Astrocyte of the cerebellum (primary cell): ENCODE results near the gene RABGAP1.

ENCODE experiments used
- DNase-seq: peaks from one replicate; pipeline ENCODE4 v3.0.0-alpha.2; 2011; ENCODE audit warnings: low read depth
- H3K4me3 ChIP-seq: 2 replicates; pipeline ENCODE4 v1.5.1; 2011; ENCODE audit warnings: mild to moderate bottlenecking, low read depth, low read length, moderate library complexity
- in situ Hi-C: cut with HindIII; loops from 2 replicates; pipeline ENCODE4 v1.10.0; 2017; ENCODE audit warnings: low sequenced_read_pairs
- TF ChIP-seq, protein P1 (sequence below): IDR thresholded peaks from 2 replicates; pipeline ENCODE4 v1.5.1; 2012; ENCODE audit warnings: low read length, low read depth, moderate library complexity, mild to moderate bottlenecking; ENCODE audit errors: missing control alignments

Gene RABGAP1

DNA sequence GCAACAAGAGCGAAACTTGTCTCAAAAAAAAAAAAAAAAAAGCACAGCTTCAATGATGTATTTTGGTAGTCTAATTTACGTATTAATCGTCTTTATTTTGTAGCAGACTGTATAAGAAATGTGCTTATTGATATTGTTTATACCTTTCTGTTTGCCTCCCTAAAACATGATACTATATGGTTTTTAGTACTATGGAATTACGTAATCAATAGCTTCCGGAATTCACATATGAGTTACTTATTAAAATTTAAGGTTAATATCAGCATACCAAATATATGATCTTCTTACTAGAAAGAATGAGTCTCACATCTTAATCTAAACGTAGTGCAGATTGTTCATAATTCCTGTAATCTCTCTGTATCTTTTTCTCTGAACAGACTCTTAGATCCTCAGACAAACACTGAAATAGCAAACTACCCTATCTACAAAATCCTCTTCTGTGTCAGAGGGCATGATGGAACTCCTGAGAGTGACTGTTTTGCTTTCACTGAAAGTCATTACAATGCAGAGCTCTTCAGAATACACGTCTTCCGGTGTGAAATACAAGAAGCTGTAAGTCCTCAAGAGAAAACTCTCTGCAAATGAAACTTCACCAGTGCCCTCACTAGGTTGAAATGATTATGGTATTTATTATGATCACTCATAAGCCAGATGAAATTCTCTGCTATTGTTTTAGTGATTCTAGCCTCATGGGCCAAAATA lies 48.3 kb downstream of the RABGAP1 start:
- H3K4me3 ChIP-seq, result no peak overlapping the region
- in situ Hi-C loops, result loop anchor here (10.0 kb wide), 1 partner anchor 366 kb away; the partner anchor contains the start of gene CRB2
- DNase-seq, result no peak
- TF ChIP-seq, protein P1, sequence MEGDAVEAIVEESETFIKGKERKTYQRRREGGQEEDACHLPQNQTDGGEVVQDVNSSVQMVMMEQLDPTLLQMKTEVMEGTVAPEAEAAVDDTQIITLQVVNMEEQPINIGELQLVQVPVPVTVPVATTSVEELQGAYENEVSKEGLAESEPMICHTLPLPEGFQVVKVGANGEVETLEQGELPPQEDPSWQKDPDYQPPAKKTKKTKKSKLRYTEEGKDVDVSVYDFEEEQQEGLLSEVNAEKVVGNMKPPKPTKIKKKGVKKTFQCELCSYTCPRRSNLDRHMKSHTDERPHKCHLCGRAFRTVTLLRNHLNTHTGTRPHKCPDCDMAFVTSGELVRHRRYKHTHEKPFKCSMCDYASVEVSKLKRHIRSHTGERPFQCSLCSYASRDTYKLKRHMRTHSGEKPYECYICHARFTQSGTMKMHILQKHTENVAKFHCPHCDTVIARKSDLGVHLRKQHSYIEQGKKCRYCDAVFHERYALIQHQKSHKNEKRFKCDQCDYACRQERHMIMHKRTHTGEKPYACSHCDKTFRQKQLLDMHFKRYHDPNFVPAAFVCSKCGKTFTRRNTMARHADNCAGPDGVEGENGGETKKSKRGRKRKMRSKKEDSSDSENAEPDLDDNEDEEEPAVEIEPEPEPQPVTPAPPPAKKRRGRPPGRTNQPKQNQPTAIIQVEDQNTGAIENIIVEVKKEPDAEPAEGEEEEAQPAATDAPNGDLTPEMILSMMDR, result no peak

DNA sequence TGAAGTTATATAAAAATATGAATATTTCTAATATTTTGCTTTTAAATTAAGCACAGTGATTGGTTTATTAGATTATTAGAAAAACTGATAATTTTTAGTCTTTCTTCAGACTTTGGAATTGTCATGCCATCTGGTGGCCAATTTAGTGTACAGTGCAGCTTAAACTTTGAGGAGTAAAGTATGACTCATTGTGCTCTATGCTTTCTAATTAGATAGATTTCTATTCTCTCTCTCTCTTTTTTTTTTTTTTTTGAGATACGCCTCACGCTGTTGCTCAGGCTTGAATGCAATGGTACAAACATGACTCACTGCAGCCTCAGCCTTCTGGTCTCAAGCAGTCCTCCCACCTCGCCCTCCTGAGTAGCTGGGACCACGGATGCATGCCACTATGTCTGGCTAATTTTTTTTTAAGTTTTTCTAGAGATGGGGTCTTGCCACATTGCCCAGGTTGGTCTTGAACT lies 50.6 kb downstream of the RABGAP1 start:
- H3K4me3 ChIP-seq, result no peak overlapping the region
- peak; percentile 78 for DNase-seq
- TF ChIP-seq, protein P1, result peak; percentile 65
- in situ Hi-C loops, result no loop called here

DNA sequence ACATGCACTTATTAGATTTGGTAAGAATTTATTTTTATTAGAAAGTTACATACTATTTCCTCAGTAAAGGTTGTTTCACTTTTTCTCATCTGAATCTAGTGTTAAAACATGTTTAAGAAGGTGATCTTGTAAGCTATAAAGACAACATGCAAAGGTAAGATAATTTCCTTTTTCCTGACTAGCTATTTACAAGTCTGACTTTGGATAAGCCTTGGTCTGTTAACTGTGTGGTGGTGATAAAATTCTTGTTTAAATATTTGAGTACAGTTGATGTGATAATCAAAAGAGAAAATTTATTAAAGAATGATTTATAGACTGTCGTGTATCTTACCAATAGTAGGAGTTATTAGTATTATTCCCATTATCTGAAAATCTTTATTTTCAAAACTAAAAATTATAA lies 55.8 kb downstream of the RABGAP1 start:
- in situ Hi-C loops, result no loop called here
- DNase-seq, result no peak
- TF ChIP-seq, protein P1, result no peak
- no peak overlapping the region for H3K4me3 ChIP-seq

DNA sequence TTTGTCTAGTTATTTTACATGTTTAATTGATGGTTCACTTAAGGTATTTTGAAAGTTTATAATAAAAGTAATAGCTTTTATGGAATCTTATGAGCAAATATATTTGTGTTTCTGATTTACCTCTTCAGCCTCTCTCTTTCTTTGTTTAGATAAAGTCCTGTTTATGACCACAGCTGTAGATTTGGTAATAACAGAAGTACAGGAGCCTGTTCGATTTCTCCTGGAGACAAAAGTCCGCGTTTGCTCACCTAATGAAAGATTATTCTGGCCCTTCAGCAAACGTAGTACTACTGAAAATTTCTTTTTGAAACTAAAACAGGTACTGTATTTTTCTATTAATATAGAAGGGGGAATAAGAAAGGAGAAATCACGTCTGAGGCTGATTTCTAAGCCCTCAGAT lies 57.6 kb downstream of the RABGAP1 start:
- in situ Hi-C loops, result no loop called here
- H3K4me3 ChIP-seq, result no peak overlapping the region
- DNase-seq, result no peak
- TF ChIP-seq, protein P1, result no peak

DNA sequence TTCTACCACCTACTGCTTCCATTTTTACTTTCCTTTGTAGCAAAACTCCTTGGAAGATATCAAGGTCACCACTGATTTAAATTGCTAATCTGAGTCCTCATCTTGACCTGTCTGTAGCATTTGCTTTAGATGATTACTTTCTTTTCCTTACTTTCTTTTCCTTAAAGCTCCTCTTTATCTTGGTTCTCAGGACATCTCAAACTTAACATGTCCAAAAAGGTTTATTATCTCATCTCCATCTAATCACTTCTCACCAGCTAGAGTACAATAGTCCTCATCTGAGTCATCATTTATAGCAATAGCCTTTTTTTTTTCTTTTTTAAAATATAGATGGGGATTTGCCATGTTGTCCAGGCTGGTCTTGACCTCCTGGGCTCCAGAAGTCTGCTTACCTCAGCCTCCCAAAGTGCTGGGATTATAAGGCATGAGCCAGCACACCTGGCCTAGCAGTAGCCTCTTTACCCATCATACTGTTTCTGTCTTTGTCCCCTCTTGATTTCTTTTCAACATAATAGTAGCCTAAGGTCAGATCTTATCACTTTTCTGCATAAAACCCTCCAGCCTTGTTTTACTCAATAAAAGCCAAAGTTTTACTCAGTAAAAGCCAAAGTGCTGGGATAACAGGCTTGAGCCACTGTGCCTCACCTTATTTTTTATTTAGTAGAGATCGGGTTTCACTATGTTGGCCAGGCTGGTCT lies 59.7 kb downstream of the RABGAP1 start:
- in situ Hi-C loops, result no loop called here
- TF ChIP-seq, protein P1, result no peak
- H3K4me3 ChIP-seq, result no peak overlapping the region
- DNase-seq, result no peak

DNA sequence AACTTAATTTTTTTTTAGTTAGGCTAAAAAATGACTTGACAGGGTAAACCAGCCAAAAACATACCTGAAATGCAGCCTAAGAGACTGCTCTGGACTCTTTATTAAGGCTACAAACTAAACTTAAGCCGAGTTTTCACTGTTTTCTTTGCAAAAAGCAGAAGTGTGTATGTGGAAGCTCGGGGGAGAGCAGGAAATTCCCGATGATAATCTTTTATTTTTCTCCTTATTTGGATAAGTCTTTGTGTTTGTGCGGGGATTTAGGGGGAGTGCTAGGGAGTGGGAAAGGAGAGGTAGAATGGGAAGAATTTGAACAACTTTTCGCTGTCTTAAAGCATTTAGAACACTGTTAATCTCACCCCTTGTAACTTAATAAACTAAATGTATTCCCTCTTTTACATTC lies 61.9 kb downstream of the RABGAP1 start:
- no peak overlapping the region for H3K4me3 ChIP-seq
- in situ Hi-C loops, result no loop called here
- TF ChIP-seq, protein P1, result no peak
- DNase-seq, result no peak
